Epithelial cell of esophagus (primary cell): Measurements from ENCODE around the gene C16orf92.

Source experiments
- DNase-seq: peaks from one replicate; pipeline ENCODE4 v3.0.0; 2010; ENCODE audit warnings: low read depth
- H3K4me3 ChIP-seq: 2 replicates; pipeline ENCODE4 v1.5.1; 2011; ENCODE audit warnings: mild to moderate bottlenecking, low read length, control low read depth
- CTCF ChIP-seq: IDR thresholded peaks from 2 replicates; pipeline ENCODE4 v1.5.1; 2011; ENCODE audit warnings: low read depth, mild to moderate bottlenecking, low read length, control low read depth, inconsistent platforms; ENCODE audit not compliant: insufficient read depth; ENCODE audit errors: missing control alignments

Gene C16orf92

GRCh38 chr16:30054451-30054850, 31.5 kb downstream of the C16orf92 start:
- H3K4me3 ChIP-seq, result no peak overlapping the region
- no peak for TF ChIP-seq CTCF
- DNase-seq, result no peak

GRCh38 chr16:30054959-30055553, 32.1 kb downstream of the C16orf92 start:
- peak; percentile 70 for TF ChIP-seq CTCF
- peak; percentile 88 for DNase-seq
- H3K4me3 ChIP-seq, result no peak overlapping the region

- TF ChIP-seq CTCF, result no peak
- no peak for DNase-seq
- H3K4me3 ChIP-seq, result no peak overlapping the region
These were observed 37.3 kb downstream of the C16orf92 start for GRCh38 chr16:30060346-30060745.

- TF ChIP-seq CTCF, result no peak
- DNase-seq, result no peak
- no peak overlapping the region for H3K4me3 ChIP-seq
These were observed 38.0 kb downstream of the C16orf92 start for GRCh38 chr16:30060836-30061554.

GRCh38 chr16:30063278-30063892, 40.4 kb downstream of the C16orf92 start:
- no peak for TF ChIP-seq CTCF
- H3K4me3 ChIP-seq, result peak overlapping the region; percentile 96
- no peak for DNase-seq

GRCh38 chr16:30063893-30064728, 41.1 kb downstream of the C16orf92 start:
- H3K4me3 ChIP-seq, result peak overlapping the region; percentile 96
- DNase-seq, result peak; percentile 56
- peak; percentile 31 for TF ChIP-seq CTCF
